ENCODE data around the gene CCR5AS.

Gene CCR5AS

GRCh38 chr3:46344476-46344875, 62.4 kb downstream of the CCR5AS start:
- Histone ChIP-seq H3K4me3 (ENCODE audit: low read length) (no peak overlapping the region), H4K20me1 (ENCODE audit: insufficient read depth, low read length) (no peaks in the 10 kb centered on the region), H3K27ac (ENCODE audit: low read length) (no peak overlapping the region), H3K36me3 (replicated peaks; ENCODE audit: low read depth, low read length) (peaks cover 13% of the 10 kb centered on the region), H2AFZ (ENCODE audit: low read depth, low read length) (no peak overlapping the region), H3K4me2 (ENCODE audit: low read length) (no peak overlapping the region), H3K79me2 (ENCODE audit: low read length) (no peaks in the 10 kb centered on the region), H3K27me3 (ENCODE audit: low read depth, low read length) (no peaks in the 10 kb centered on the region; the same call in 1 of the 2 replicates), H3K9ac (ENCODE audit: low read length) (no peak overlapping the region), H3K4me1 (ENCODE audit: low read length) (peaks cover 20% of the 10 kb centered on the region), H3K9me3 (ENCODE audit: insufficient read depth, low read length) (peaks cover 31% of the 10 kb centered on the region)
- TF ChIP-seq, protein P1, sequence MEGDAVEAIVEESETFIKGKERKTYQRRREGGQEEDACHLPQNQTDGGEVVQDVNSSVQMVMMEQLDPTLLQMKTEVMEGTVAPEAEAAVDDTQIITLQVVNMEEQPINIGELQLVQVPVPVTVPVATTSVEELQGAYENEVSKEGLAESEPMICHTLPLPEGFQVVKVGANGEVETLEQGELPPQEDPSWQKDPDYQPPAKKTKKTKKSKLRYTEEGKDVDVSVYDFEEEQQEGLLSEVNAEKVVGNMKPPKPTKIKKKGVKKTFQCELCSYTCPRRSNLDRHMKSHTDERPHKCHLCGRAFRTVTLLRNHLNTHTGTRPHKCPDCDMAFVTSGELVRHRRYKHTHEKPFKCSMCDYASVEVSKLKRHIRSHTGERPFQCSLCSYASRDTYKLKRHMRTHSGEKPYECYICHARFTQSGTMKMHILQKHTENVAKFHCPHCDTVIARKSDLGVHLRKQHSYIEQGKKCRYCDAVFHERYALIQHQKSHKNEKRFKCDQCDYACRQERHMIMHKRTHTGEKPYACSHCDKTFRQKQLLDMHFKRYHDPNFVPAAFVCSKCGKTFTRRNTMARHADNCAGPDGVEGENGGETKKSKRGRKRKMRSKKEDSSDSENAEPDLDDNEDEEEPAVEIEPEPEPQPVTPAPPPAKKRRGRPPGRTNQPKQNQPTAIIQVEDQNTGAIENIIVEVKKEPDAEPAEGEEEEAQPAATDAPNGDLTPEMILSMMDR (IDR thresholded peaks at IDR 0.05; ENCODE audit: low read depth, low read length) = no peak
- no peak for TF ChIP-seq EZH2phosphoT487 (IDR thresholded peaks at IDR 0.05; ENCODE audit: low read depth)

GRCh38 chr3:46338840-46339239, 68.0 kb downstream of the CCR5AS start:
- no peak overlapping the region for H3K27ac ChIP-seq (ENCODE audit: low read length)
- peaks cover 32% of the 10 kb centered on the region for H3K9me3 ChIP-seq (ENCODE audit: insufficient read depth, low read length)
- H3K36me3 ChIP-seq (replicated peaks; ENCODE audit: low read depth, low read length) = peaks cover 10% of the 10 kb centered on the region
- no peak overlapping the region for H3K9ac ChIP-seq (ENCODE audit: low read length)
- H3K4me3 ChIP-seq (ENCODE audit: low read length) = no peak overlapping the region
- no peaks in the 10 kb centered on the region for H3K79me2 ChIP-seq (ENCODE audit: low read length)
- no peaks in the 10 kb centered on the region; the same call in 1 of the 2 replicates for H3K27me3 ChIP-seq (ENCODE audit: low read depth, low read length)
- H3K4me1 ChIP-seq (ENCODE audit: low read length) = peaks cover 9% of the 10 kb centered on the region
- no peak overlapping the region for H3K4me2 ChIP-seq (ENCODE audit: low read length)
- H2AFZ ChIP-seq (ENCODE audit: low read depth, low read length) = no peak overlapping the region
- no peaks in the 10 kb centered on the region for H4K20me1 ChIP-seq (ENCODE audit: insufficient read depth, low read length)
- no peak for TF ChIP-seq EZH2phosphoT487 (IDR thresholded peaks at IDR 0.05; ENCODE audit: low read depth)

GRCh38 chr3:46337911-46338310, 69.0 kb downstream of the CCR5AS start:
- no peaks in the 10 kb centered on the region for H3K79me2 ChIP-seq (ENCODE audit: low read length)
- no peak overlapping the region for H2AFZ ChIP-seq (ENCODE audit: low read depth, low read length)
- peaks cover 8% of the 10 kb centered on the region for H3K36me3 ChIP-seq (replicated peaks; ENCODE audit: low read depth, low read length)
- no peak overlapping the region for H3K4me2 ChIP-seq (ENCODE audit: low read length)
- TF ChIP-seq EZH2phosphoT487 (IDR thresholded peaks at IDR 0.05; ENCODE audit: low read depth) = no peak
- TF ChIP-seq, protein P1 (IDR thresholded peaks at IDR 0.05; ENCODE audit: low read depth, low read length) = no peak
- H4K20me1 ChIP-seq (ENCODE audit: insufficient read depth, low read length) = no peaks in the 10 kb centered on the region
- no peak overlapping the region for H3K27ac ChIP-seq (ENCODE audit: low read length)
- no peak overlapping the region for H3K4me3 ChIP-seq (ENCODE audit: low read length)
- peaks cover 32% of the 10 kb centered on the region for H3K9me3 ChIP-seq (ENCODE audit: insufficient read depth, low read length)
- H3K9ac ChIP-seq (ENCODE audit: low read length) = no peak overlapping the region
- no peaks in the 10 kb centered on the region; the same call in 1 of the 2 replicates for H3K27me3 ChIP-seq (ENCODE audit: low read depth, low read length)
- peaks cover 9% of the 10 kb centered on the region for H3K4me1 ChIP-seq (ENCODE audit: low read length)

- no peak overlapping the region for H3K9ac ChIP-seq (ENCODE audit: low read length)
- H3K79me2 ChIP-seq (ENCODE audit: low read length) = no peaks in the 10 kb centered on the region
- H2AFZ ChIP-seq (ENCODE audit: low read depth, low read length) = no peak overlapping the region
- peaks cover 9% of the 10 kb centered on the region for H3K4me1 ChIP-seq (ENCODE audit: low read length)
- H4K20me1 ChIP-seq (ENCODE audit: insufficient read depth, low read length) = no peaks in the 10 kb centered on the region
- TF ChIP-seq, protein P1 (IDR thresholded peaks at IDR 0.05; ENCODE audit: low read depth, low read length) = no peak
- TF ChIP-seq EZH2phosphoT487 (IDR thresholded peaks at IDR 0.05; ENCODE audit: low read depth) = no peak
- H3K9me3 ChIP-seq (ENCODE audit: insufficient read depth, low read length) = peaks cover 32% of the 10 kb centered on the region
- H3K27ac ChIP-seq (ENCODE audit: low read length) = no peak overlapping the region
- no peaks in the 10 kb centered on the region; the same call in 1 of the 2 replicates for H3K27me3 ChIP-seq (ENCODE audit: low read depth, low read length)
- peaks cover 8% of the 10 kb centered on the region for H3K36me3 ChIP-seq (replicated peaks; ENCODE audit: low read depth, low read length)
- no peak overlapping the region for H3K4me3 ChIP-seq (ENCODE audit: low read length)
- no peak overlapping the region for H3K4me2 ChIP-seq (ENCODE audit: low read length)
These were observed 71.3 kb downstream of the CCR5AS start for GRCh38 chr3:46335541-46335940.

Data from OCI-LY3 (cell line).